OCI-LY1 (cell line): ENCODE results near the gene FBXO3.

Source experiments
- H2AFZ ChIP-seq: fragments of 200-600 bp; sonication (generic), shearing (Covaris generic); 2 replicates; pipeline ENCODE4 v1.6.0; 2014; ENCODE audit warnings: antibody characterized with exemption, mild to moderate bottlenecking, low read length
- H3F3A ChIP-seq: fragments of 200-600 bp; sonication (generic), shearing (Covaris generic); 2 replicates; pipeline ENCODE4 v1.6.0; 2014; ENCODE audit warnings: mild to moderate bottlenecking, antibody characterized with exemption, low read length, moderate library complexity; ENCODE audit not compliant: insufficient read depth
- H3K27ac ChIP-seq: fragments of 200-600 bp; sonication (generic); 2 replicates; pipeline ENCODE4 v1.5.1; 2014; ENCODE audit warnings: low read length, mixed run types, mild to moderate bottlenecking, low read depth; ENCODE audit not compliant: poor library complexity, severe bottlenecking
- H3K27me3 ChIP-seq: fragments of 200-600 bp; sonication (generic); 2 replicates; pipeline ENCODE4 v1.6.0; 2014; ENCODE audit warnings: antibody characterized with exemption, mild to moderate bottlenecking, low read length, moderate library complexity; ENCODE audit not compliant: insufficient read depth
- H3K36me3 ChIP-seq: fragments of 200-600 bp; sonication (generic); 2 replicates; pipeline ENCODE4 v1.6.1; 2014; ENCODE audit warnings: mild to moderate bottlenecking, antibody characterized with exemption, low read length, moderate library complexity, mixed read lengths; ENCODE audit not compliant: insufficient read depth
- H3K4me1 ChIP-seq: fragments of 200-600 bp; sonication (generic); 2 replicates; pipeline ENCODE4 v1.5.1; 2014; ENCODE audit warnings: mild to moderate bottlenecking, low read length, moderate library complexity; ENCODE audit not compliant: insufficient read depth, severe bottlenecking
- H3K4me2 ChIP-seq: fragments of 200-600 bp; sonication (generic), shearing (Covaris generic); 2 replicates; pipeline ENCODE4 v1.6.1; 2014; ENCODE audit warnings: low read length
- H3K4me3 ChIP-seq: fragments of 200-600 bp; sonication (generic); 2 replicates; pipeline ENCODE4 v1.5.1; 2014; ENCODE audit warnings: low read length, low read depth, mild to moderate bottlenecking, mixed read lengths; ENCODE audit not compliant: poor library complexity, severe bottlenecking
- H3K79me2 ChIP-seq: fragments of 200-600 bp; shearing (Covaris generic); 2 replicates; pipeline ENCODE4 v1.6.1; 2016; ENCODE audit warnings: mixed run types, low read length, mixed read lengths; ENCODE audit not compliant: insufficient read depth
- H3K9ac ChIP-seq: fragments of 200-600 bp; sonication (generic), shearing (Covaris generic); 2 replicates; pipeline ENCODE4 v1.6.1; 2014; ENCODE audit warnings: mild to moderate bottlenecking, low read length, mixed read lengths
- H3K9me2 ChIP-seq: fragments of 200-600 bp; sonication (generic), shearing (Covaris generic); 2 replicates; pipeline ENCODE4 v1.6.1; 2014; ENCODE audit warnings: low read depth, mild to moderate bottlenecking, low read length, mixed read lengths
- H3K9me3 ChIP-seq: fragments of 200-600 bp; shearing (Covaris generic); 2 replicates; pipeline ENCODE4 v1.6.1; 2014; ENCODE audit warnings: low read length, mixed read lengths
- H4K20me1 ChIP-seq: fragments of 200-600 bp; sonication (generic), shearing (Covaris generic); 2 replicates; pipeline ENCODE4 v1.6.0; 2016; ENCODE audit warnings: mild to moderate bottlenecking, low read length; ENCODE audit not compliant: insufficient read depth
- CTCF ChIP-seq: fragments of 200-600 bp; sonication (generic), shearing (Covaris generic); IDR thresholded peaks from 2 replicates; pipeline ENCODE4 v1.5.1; 2017; ENCODE audit warnings: mild to moderate bottlenecking, antibody characterized with exemption, low read length, moderate library complexity, mixed read lengths
- EZH2 ChIP-seq: fragments of 200-600 bp; sonication (generic), shearing (Covaris generic); IDR thresholded peaks from 2 replicates; pipeline ENCODE4 v1.8.0; 2017; ENCODE audit warnings: borderline replicate concordance, mixed run types, mild to moderate bottlenecking, antibody characterized with exemption, low read length, moderate library complexity, mixed read lengths

Gene FBXO3

GRCh38 chr11:33713151-33713855 lies 61.0 kb downstream of the FBXO3 start:
- H4K20me1 ChIP-seq: no peaks in the 10 kb centered on the region
- H2AFZ ChIP-seq: no peak overlapping the region
- H3K79me2 ChIP-seq: no peaks in the 10 kb centered on the region
- no peaks in the 10 kb centered on the region for H3F3A ChIP-seq
- H3K4me2 ChIP-seq: no peak overlapping the region
- no peak overlapping the region for H3K27ac ChIP-seq
- H3K9me3 ChIP-seq: no peaks in the 10 kb centered on the region
- no peaks in the 10 kb centered on the region for H3K4me1 ChIP-seq
- no peaks in the 10 kb centered on the region for H3K27me3 ChIP-seq
- H3K9ac ChIP-seq: no peak overlapping the region
- no peak for TF ChIP-seq EZH2
- TF ChIP-seq CTCF: no peak
- H3K9me2 ChIP-seq: no peaks in the 10 kb centered on the region
- H3K4me3 ChIP-seq: no peak overlapping the region
- H3K36me3 ChIP-seq: peaks cover 43% of the 10 kb centered on the region

GRCh38 chr11:33712436-33712835 lies 61.9 kb downstream of the FBXO3 start:
- Histone ChIP-seq H3K27ac (no peak overlapping the region), H3F3A (no peaks in the 10 kb centered on the region), H3K9me3 (no peaks in the 10 kb centered on the region), H2AFZ (no peak overlapping the region), H3K9ac (no peak overlapping the region), H3K79me2 (no peaks in the 10 kb centered on the region), H3K9me2 (no peaks in the 10 kb centered on the region), H3K27me3 (no peaks in the 10 kb centered on the region), H3K4me2 (no peak overlapping the region), H3K4me3 (no peak overlapping the region), H3K4me1 (no peaks in the 10 kb centered on the region), H3K36me3 (peaks cover 39% of the 10 kb centered on the region), H4K20me1 (no peaks in the 10 kb centered on the region)
- TF ChIP-seq CTCF (no peak), EZH2 (no peak)

- H2AFZ ChIP-seq: no peak overlapping the region
- no peaks in the 10 kb centered on the region for H3F3A ChIP-seq
- no peak overlapping the region for H3K9ac ChIP-seq
- H3K4me3 ChIP-seq: no peak overlapping the region
- peaks cover 41% of the 10 kb centered on the region for H3K36me3 ChIP-seq
- H4K20me1 ChIP-seq: no peaks in the 10 kb centered on the region
- H3K4me2 ChIP-seq: no peak overlapping the region
- no peaks in the 10 kb centered on the region for H3K9me2 ChIP-seq
- no peak overlapping the region for H3K27ac ChIP-seq
- H3K9me3 ChIP-seq: no peaks in the 10 kb centered on the region
- no peaks in the 10 kb centered on the region for H3K79me2 ChIP-seq
- TF ChIP-seq CTCF: no peak
- no peak for TF ChIP-seq EZH2
- H3K4me1 ChIP-seq: no peaks in the 10 kb centered on the region
- no peaks in the 10 kb centered on the region for H3K27me3 ChIP-seq
Observed at GRCh38 chr11:33709466-33709865, 64.9 kb downstream of the FBXO3 start.
